Measurements from ENCODE around the gene HIBADH.
"Not testable (repeated sequence)": the region's sequence is repeated elsewhere in the genome, so short reads cannot be mapped to it uniquely, and the experiment has no call there.

HIBADH gene

GRCh38 chr7:27680610-27681009 lies 17.9 kb upstream of the HIBADH start:
- in situ Hi-C loops (cut with HindIII; ENCODE audit: low sequenced_read_pairs) = no loop called here

GRCh38 chr7:27678617-27679260 lies 16.1 kb upstream of the HIBADH start:
- in situ Hi-C loops (cut with HindIII; ENCODE audit: low sequenced_read_pairs) = no loop called here

- in situ Hi-C loops (cut with HindIII; ENCODE audit: low sequenced_read_pairs) = no loop called here
Observed at GRCh38 chr7:27677912-27678612, 15.4 kb upstream of the HIBADH start.

GRCh38 chr7:27674126-27674525 lies 11.4 kb upstream of the HIBADH start:
- in situ Hi-C loops (cut with HindIII; ENCODE audit: low sequenced_read_pairs) = not testable (repeated sequence)

- in situ Hi-C loops (cut with HindIII; ENCODE audit: low sequenced_read_pairs) = no loop called here
Observed at GRCh38 chr7:27671675-27672074, 9.0 kb upstream of the HIBADH start.

- in situ Hi-C loops (cut with HindIII; ENCODE audit: low sequenced_read_pairs) = no loop called here
Observed at GRCh38 chr7:27670676-27671075, 8.0 kb upstream of the HIBADH start.

GRCh38 chr7:27670177-27670576 lies 7.5 kb upstream of the HIBADH start:
- in situ Hi-C loops (cut with HindIII; ENCODE audit: low sequenced_read_pairs) = no loop called here

GRCh38 chr7:27665531-27665930 lies 2.8 kb upstream of the HIBADH start:
- in situ Hi-C loops (cut with HindIII; ENCODE audit: low sequenced_read_pairs) = no loop called here

- in situ Hi-C loops (cut with HindIII; ENCODE audit: low sequenced_read_pairs) = no loop called here
Observed at GRCh38 chr7:27663989-27664331, 1.3 kb upstream of the HIBADH start.

- in situ Hi-C loops (cut with HindIII; ENCODE audit: low sequenced_read_pairs) = no loop called here
Observed at GRCh38 chr7:27661811-27662489, 733 bp downstream of the HIBADH start.

- in situ Hi-C loops (cut with HindIII; ENCODE audit: low sequenced_read_pairs) = no loop called here
Observed at GRCh38 chr7:27656724-27657123, 6.0 kb downstream of the HIBADH start.

GRCh38 chr7:27655184-27655583 lies 7.5 kb downstream of the HIBADH start:
- in situ Hi-C loops (cut with HindIII; ENCODE audit: low sequenced_read_pairs) = no loop called here

GRCh38 chr7:27652518-27652917 lies 10.2 kb downstream of the HIBADH start:
- in situ Hi-C loops (cut with HindIII; ENCODE audit: low sequenced_read_pairs) = no loop called here

- in situ Hi-C loops (cut with HindIII; ENCODE audit: low sequenced_read_pairs) = no loop called here
Observed at GRCh38 chr7:27651702-27652101, 11.0 kb downstream of the HIBADH start.

- in situ Hi-C loops (cut with HindIII; ENCODE audit: low sequenced_read_pairs) = no loop called here
Observed at GRCh38 chr7:27650283-27650682, 12.4 kb downstream of the HIBADH start.

- in situ Hi-C loops (cut with HindIII; ENCODE audit: low sequenced_read_pairs) = no loop called here
Observed at GRCh38 chr7:27647489-27647888, 15.2 kb downstream of the HIBADH start.

- in situ Hi-C loops (cut with HindIII; ENCODE audit: low sequenced_read_pairs) = no loop called here
Observed at GRCh38 chr7:27647046-27647445, 15.6 kb downstream of the HIBADH start.

- in situ Hi-C loops (cut with HindIII; ENCODE audit: low sequenced_read_pairs) = no loop called here
Observed at GRCh38 chr7:27642271-27642670, 20.4 kb downstream of the HIBADH start.

GRCh38 chr7:27641581-27642230 lies 21.0 kb downstream of the HIBADH start:
- in situ Hi-C loops (cut with HindIII; ENCODE audit: low sequenced_read_pairs) = no loop called here

- in situ Hi-C loops (cut with HindIII; ENCODE audit: low sequenced_read_pairs) = no loop called here
Observed at GRCh38 chr7:27640884-27641574, 21.7 kb downstream of the HIBADH start.

GRCh38 chr7:27639851-27640250 lies 22.8 kb downstream of the HIBADH start:
- in situ Hi-C loops (cut with HindIII; ENCODE audit: low sequenced_read_pairs) = no loop called here

All from DLD1 (cell line).